GM23248 (cell line): Measurements from ENCODE around the gene SMARCA4.

ENCODE experiments used
- EZH2 ChIP-seq: fragments of 200-600 bp; sonication (generic); IDR thresholded peaks from 2 replicates; pipeline ENCODE4 v1.6.1; 2018; ENCODE audit warnings: antibody characterized with exemption, mild to moderate bottlenecking; ENCODE audit not compliant: insufficient read depth, poor library complexity, severe bottlenecking
- EZH2phosphoT487 ChIP-seq: fragments of 200-600 bp; sonication (generic); IDR thresholded peaks from 2 replicates; pipeline ENCODE4 v1.6.1; 2018; ENCODE audit warnings: antibody characterized with exemption, moderate library complexity, mild to moderate bottlenecking, low read depth; ENCODE audit not compliant: insufficient read depth

DNA sequence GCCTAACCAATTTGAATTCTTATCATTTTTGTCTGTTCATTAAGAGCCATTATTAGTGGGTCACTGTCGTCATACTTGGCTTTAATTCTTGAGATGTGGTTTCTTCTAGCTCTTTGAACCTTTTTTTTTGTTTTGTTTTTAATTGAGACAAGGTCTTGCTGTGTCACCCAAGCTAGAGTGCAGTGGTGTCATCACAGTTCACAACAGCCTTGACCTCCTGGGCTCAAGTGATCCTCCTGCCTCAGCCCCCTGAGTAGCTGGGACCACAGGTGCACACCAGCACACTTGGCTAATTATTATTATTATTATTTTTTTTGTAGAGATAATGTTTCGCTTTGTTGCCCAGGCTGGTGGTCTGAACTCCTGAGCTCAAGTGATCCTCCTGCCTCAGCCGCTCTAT, 102.6 kb downstream of the SMARCA4 start:
- TF ChIP-seq EZH2phosphoT487 = no peak
- no peak for TF ChIP-seq EZH2
